ENCODE measurements around the gene CHST1.

The CHST1 gene

GRCh38 chr11:45606514-45607281 is 58.7 kb downstream of the CHST1 start:
- no peak for DNase-seq (ENCODE audit: low read depth)

GRCh38 chr11:45605051-45605450 is 60.4 kb downstream of the CHST1 start:
- DNase-seq (ENCODE audit: low read depth): no peak

- DNase-seq (ENCODE audit: low read depth): no peak
Observed at GRCh38 chr11:45603946-45604682, 61.3 kb downstream of the CHST1 start.

GRCh38 chr11:45599161-45599943 is 66.1 kb downstream of the CHST1 start:
- no peak for DNase-seq (ENCODE audit: low read depth)

Measured in stimulated activated CD4-positive, alpha-beta T cell treated with anti-CD3 and anti-CD28 coated beads, Interleukin-2, amount 100 ng/mL, for 4 hours (primary cell).